NCI-H446 (cell line): ENCODE results near the gene REPIN1.

ENCODE experiments used
- DNase-seq, 2 experiments: peaks; one replicate each; lab custom pipeline; 2025; lab: John Stamatoyannopoulos, UW

Gene REPIN1

DNA sequence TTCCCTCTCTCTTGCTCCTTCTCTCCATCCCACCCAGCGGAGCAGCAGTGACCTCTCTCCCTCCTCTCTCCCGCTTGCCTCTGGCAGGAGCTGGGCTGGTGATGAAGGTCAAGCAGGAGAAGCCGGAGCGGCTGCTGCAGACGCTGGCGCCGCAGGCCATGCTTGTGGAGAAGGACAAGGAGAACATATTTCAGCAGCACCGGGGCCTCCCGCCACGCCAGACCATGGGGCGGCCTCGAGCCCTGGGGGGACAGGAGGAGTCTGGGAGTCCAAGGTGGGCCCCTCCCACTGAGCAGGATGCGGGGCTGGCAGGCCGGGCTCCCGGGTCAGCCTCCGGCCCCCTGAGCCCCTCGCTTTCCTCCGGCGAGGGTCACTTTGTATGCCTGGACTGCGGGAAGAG lies 27.8 kb downstream of the REPIN1 start:
- DNase-seq, result no peak

- no peak for DNase-seq
Observed at GRCh38 chr7:150396851-150397260, 28.2 kb downstream of the REPIN1 start.

- no peak for DNase-seq
Observed at GRCh38 chr7:150397346-150398107, 28.9 kb downstream of the REPIN1 start.

DNA sequence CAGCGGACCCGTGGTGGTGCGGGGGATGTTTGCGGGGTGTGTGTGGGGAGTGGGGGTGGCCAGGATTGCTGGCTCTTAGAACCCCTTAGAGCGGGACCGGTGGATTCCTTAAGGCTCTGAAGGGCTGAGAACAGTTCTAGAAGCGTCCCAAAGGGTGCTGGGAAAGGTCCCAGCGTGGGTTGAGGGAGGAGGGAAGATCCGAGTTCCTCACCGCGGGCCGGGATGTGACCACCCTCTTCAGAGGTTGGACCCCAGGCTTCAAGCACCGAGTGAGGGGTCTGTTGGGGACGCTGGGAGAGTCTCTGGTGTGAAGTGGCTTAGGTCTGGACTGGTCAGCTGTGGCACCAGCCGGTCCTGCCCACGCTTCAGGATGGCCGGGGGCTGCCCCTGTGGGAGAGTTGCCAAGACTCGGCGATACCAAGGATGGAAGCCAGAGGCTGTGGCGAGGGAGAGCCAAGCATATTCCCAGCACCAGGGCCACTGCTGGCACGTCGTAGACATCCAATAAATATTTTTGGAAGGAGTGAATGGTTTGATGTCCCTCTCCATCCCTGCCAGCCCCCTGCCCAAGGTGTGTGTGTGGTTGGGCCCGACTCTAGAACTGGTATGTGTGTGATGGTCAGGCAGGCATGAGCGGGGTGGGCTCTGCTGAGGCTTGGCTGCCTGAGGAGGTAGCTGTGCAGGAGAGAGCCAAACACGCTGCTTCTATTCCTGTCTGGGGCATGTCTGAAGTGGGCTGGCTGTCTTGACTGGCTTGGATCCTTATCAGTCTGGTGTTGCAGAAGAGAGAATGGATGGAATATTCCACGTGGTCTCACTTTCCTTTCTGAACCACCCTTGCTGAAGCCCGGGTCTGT lies 29.7 kb downstream of the REPIN1 start:
- DNase-seq, result no peak

GRCh38 chr7:150398965-150399320 lies 30.3 kb downstream of the REPIN1 start:
- no peak for DNase-seq

GRCh38 chr7:150399421-150400007 lies 30.9 kb downstream of the REPIN1 start:
- DNase-seq, result no peak

DNA sequence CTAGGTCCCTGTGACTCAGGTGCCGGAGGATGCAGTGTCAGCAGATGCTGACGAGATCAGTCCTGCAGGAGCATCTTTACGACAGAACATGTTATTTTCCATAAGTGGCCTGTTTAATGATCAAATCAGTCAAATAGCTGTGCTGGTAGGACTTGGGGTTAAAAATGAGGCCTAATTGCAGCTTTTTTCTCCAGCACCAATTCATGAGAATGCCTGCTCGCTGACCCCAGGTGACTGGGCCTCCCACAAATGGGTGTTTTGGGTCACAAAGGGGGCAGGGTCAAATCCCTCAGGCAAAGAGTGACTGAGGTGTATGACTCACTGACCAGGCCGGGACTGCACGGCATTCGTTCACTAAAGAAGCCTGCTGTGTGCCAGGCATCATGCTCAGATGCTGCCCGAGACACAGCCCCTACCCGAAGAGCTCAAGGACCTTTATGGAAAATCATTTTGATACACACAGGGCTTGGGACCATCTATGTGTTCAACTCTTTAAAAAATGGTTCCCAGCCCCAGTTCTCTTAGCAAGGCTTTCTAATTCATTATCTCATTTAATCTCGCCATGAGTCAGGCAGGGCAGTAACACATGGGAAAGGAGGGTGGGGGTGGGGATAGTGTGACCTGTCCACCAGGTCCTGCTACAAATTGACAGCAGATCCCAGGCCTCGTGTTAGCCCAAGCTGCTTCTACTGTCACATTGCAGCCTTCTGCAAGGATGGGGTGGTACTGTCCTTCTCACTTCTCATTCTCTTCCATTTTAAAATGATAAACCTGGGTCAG lies 31.6 kb downstream of the REPIN1 start:
- no peak for DNase-seq

GRCh38 chr7:150400788-150401423 lies 32.3 kb downstream of the REPIN1 start:
- DNase-seq, result no peak

GRCh38 chr7:150401424-150401790 lies 32.8 kb downstream of the REPIN1 start:
- DNase-seq, result no peak

DNA sequence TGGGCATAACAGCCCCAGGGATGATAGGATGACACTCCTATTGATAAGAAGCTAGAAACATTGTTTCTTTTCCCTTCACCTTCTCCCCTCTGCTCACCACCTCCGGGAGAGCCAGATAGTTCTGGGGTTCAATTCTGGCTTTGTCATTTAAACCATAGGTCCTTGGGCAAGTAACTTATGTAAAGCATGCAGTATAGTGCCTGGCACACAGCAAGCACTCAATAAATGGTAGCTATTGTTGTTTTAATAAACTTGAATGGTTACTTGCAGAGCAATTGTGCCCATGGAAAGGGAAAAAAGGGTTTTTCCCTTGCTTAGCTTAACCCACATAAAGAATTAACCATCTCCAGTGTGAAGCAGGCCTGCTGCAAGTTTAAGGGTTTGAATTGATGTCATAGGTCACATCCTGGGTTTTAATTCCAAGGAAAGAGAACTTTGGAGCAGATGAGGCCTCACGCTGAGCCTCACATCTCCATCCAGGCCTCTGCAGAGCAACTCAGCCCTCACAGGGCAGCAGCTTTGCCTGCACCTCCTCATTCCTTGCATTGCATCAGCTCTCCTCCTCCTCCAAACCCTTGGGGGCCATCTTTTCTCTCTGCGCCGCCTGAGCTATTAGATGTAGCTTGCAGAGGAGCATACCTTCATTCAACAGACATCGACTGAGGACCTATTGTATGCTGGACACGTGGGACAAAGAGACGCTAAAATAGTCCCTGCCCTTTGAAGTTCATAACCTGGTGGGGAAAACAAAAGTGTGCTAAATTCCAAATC lies 33.4 kb downstream of the REPIN1 start:
- DNase-seq, result no peak

- DNase-seq, result no peak
Observed at GRCh38 chr7:150402671-150403321, 34.2 kb downstream of the REPIN1 start.

GRCh38 chr7:150403376-150404171 lies 35.0 kb downstream of the REPIN1 start:
- no peak for DNase-seq

DNA sequence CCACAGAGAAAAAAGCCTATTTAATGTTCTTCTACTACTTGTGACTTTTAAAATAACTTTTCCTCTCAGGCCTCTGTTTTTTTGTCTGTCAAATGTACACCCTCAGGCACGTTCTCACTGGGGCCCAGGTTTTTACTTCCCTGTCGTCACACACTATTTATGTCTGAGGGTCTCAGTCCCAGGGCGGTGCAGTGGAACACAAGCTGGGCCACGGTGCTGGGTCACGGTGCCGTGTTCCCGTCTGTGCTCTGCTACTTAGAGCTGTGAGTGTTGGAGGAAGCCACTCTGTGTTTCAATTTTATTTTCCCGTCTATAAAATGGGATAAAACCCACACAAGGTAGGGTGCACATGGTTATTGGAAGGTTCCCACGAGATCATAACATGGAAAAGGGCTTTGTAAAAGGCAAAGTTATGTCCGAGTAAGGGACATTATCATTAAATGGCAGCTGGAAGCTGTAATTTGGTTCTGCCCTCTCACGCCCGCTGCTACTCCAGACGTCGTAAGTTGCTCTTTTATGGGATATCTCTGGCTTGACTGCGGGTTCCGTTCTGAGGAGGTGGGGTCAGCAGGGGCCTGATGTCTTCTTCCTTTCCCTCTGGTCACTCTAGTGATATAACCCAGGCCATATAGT lies 35.7 kb downstream of the REPIN1 start:
- DNase-seq, result no peak

- DNase-seq, result peak in 1 of 2 experiments; percentile 83
Observed at GRCh38 chr7:150404805-150405583, 36.4 kb downstream of the REPIN1 start.

DNA sequence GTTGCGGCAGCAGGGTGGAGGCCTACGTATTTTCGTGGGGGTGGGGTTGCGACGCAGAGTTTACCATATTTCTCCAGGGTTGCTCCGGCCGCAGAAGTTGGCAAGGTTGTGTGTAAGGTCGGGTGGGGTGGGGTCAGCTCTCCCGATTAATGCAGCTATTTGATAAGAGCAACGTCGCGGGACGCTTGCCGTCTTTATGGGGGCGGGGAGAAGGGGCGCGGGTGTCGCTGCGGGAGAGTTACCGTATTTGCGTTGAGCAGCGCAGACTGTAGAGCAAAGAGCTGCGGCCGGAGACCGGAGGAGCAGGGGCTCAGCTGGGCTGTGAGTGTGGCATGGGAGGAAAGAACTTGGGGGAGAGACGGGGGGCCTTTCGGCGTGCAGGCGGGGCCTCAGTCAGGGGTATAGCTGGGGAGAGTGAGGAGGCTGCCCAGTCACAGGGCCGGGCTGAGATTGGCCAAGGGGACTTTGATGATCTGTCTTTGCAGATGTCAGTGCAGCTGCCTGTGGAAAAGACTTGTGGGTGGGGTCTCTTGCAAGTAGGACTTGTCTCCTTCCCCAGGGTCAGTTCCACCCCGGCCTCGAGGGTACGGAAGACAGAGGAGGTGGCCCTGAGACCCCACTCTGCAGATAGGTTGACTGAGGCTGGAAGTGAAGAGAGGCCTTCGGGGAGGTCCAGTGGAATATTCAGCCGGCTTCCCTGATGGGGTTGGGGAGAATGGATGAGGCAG lies 37.1 kb downstream of the REPIN1 start:
- DNase-seq, result peak in 1 of 2 experiments; percentile 51

DNA sequence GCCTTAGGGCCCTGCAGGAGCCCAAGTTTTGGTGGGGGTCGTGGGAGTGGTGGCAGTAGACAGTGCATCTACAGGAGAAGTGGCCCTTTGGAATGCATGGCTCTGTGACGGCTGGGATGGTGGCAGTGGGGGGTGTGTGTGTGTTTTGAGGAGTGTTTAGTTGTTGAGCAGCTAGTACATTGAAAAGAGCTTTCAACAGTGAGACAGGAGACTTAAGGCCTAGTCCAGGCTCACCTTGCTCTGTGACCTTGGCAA lies 37.6 kb downstream of the REPIN1 start:
- no peak for DNase-seq

DNA sequence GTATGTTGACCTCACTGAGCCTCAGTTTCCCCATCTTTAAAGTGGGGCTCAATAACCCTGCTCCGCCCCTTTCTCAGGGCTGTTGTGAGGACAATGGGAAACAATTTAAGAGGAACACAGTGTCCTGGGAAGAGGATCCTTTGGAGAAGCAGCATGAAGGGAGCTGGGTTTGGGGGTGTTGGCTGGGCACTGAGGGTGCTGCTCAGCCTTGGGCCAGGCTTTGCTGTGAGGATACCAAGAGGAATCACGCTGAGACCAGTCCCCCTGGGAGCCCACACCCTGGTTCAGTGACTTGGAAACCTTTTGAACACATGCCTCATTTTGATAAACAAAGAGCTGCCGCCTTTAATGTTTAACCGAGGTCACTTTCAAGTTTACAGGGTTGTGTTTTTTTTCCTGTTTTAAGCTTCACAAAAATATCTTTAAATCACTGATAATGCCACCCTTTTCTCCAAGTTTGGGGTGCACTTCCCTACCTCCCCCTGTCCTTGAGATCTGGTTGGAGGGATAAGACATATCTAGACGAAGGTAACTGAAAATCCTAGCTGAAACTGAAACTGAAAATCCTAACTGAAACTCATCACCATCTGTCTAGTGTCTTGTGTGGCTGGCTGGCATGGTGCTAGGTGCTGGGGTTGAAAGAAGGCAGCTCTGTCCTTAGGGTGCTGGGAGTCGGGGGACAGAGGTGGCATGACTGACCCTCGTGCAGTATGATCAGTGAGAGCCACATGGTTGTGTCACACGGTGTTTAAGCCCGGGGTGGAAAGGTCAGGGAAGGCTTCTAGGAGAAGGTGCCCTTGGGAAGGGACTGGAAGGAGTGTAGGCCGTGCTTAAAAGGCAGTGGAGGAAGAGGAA lies 38.2 kb downstream of the REPIN1 start:
- DNase-seq, result no peak
